ENCODE results near the gene ERN1. TPM values are rescaled to one million over a fixed set of nuclear protein-coding genes. Genes with fewer than 3 reads are reported as not detected.

The ERN1 gene
- total and polyA plus RNA-seq, 2 of the 8 experiments (the other 6 are each of a cell fraction or from before 2014, with no cell fraction given), result 1.8 to 3.9 TPM

GRCh38 chr17:64077379-64077778 lies 52.6 kb downstream of the ERN1 start:
- Histone ChIP-seq H3K4ac (replicated peaks; ENCODE audit: insufficient read length, low read depth, low read length) (no peak overlapping the region), H3K14ac (ENCODE audit: insufficient read length) (no peak overlapping the region), H3K27ac (ENCODE audit: low read depth, low read length) (no peak overlapping the region), H3K4me3 (ENCODE audit: extremely low read depth in 1 of 4, insufficient read depth in 2 of 4, low read depth in 3 of 4, low read length in 4 of 4) (no peak overlapping the region), H3K23ac (ENCODE audit: insufficient read length) (no peak overlapping the region), H3K27me3 (replicated peaks in 1 of 4; ENCODE audit: control insufficient read depth in 3 of 4, extremely low read depth in 1 of 4, insufficient read depth in 3 of 4, low read length in 3 of 4) (no peaks in the 10 kb centered on the region), H2BK20ac (ENCODE audit: low read length) (no peak overlapping the region), H2AK5ac (ENCODE audit: low read depth, low read length) (no peak overlapping the region), H2BK12ac (ENCODE audit: low read depth, low read length) (no peak overlapping the region), H2BK120ac (replicated peaks; ENCODE audit: low read depth, low read length) (no peak overlapping the region), H3K9ac (replicated peaks in 1 of 4; ENCODE audit: extremely low read depth in 1 of 4, low read depth in 3 of 4, low read length in 3 of 4) (no peak overlapping the region), H3K79me2 (ENCODE audit: control insufficient read depth in 1 of 2, insufficient read depth in 2 of 2, low read length in 2 of 2) (no peaks in the 10 kb centered on the region), H2BK5ac (ENCODE audit: low read depth, low read length) (no peak overlapping the region), H3K23me2 (ENCODE audit: low read depth, low read length) (no peaks in the 10 kb centered on the region), H3K9me3 (ENCODE audit: insufficient read depth in 2 of 2, low read depth in 1 of 2, low read length in 1 of 2) (no peaks in the 10 kb centered on the region), H3K36me3 (ENCODE audit: control insufficient read depth in 2 of 4, insufficient read depth in 4 of 4, low read length in 3 of 4) (no peaks in the 10 kb centered on the region), H3K4me2 (ENCODE audit: insufficient read depth in 1 of 2, low read depth in 2 of 2, low read length in 2 of 2) (no peak overlapping the region), H3K56ac (replicated peaks; ENCODE audit: insufficient read length, low read depth, low read length) (no peak overlapping the region), H2AFZ (ENCODE audit: low read length) (no peak overlapping the region), H3K4me1 (replicated peaks in 1 of 4; ENCODE audit: control insufficient read depth in 3 of 4, insufficient read depth in 4 of 4, low read length in 3 of 4) (no peaks in the 10 kb centered on the region), H4K20me1 (replicated peaks in 1 of 2; ENCODE audit: control insufficient read depth in 1 of 2, insufficient read depth in 2 of 2, low read length in 2 of 2) (no peaks in the 10 kb centered on the region), H4K5ac (ENCODE audit: insufficient read length, low read depth, low read length) (no peak overlapping the region), H2BK15ac (ENCODE audit: low read length) (no peak overlapping the region), H3K18ac (ENCODE audit: extremely low read depth, low read length) (no peak overlapping the region), H4K91ac (replicated peaks; ENCODE audit: insufficient read length, low read length) (no peak overlapping the region), H3K79me1 (ENCODE audit: low read depth, low read length) (no peaks in the 10 kb centered on the region), H4K8ac (ENCODE audit: extremely low read depth, insufficient read depth, low read length) (no peak overlapping the region)
- ChIA-PET POLR2A (ENCODE audit: partially characterized antibody) (interaction anchor here (0.6 kb wide), 1 partner anchor 56 kb away, joined by 3 read pairs; no protein-coding TSS in a partner anchor), CTCF (ENCODE audit: partially characterized antibody) (interaction anchor here (1.5 to 4.9 kb wide), 5 partner anchors 10 to 127 kb away, joined by 3 to 35 read pairs (median 5); no protein-coding TSS in a partner anchor)
- DNase-seq (ENCODE audit: low read depth in 1 of 2, low spot score in 2 of 2) (no peak), FAIRE-seq (no peak)
- 92% methylated on average over 10 of the region's 11 CpGs; no CpG with 5 or more reads in 1 of the 2 experiments for WGBS, 2 experiments (ENCODE audit: extremely low coverage in 1 of 2, insufficient coverage in 1 of 2, insufficient read length in 1 of 2, insufficient replicate concordance in 2 of 2, low coverage in 1 of 2, low lambda C conversion rate in 2 of 2, missing lambda C conversion rate in 1 of 2)
- TF ChIP-seq ZNF274 (IDR thresholded peaks at IDR 0.05; ENCODE audit: borderline replicate concordance, extremely low read depth, low read length), result no peak
- TF ChIP-seq SIN3A (conservative IDR thresholded peaks at IDR 0.05 in 1 of 2, IDR thresholded peaks at IDR 0.05 in 1 of 2; ENCODE audit: low read depth in 1 of 2, low read length in 2 of 2), result no peak
- no peak for TF ChIP-seq RBBP5 (IDR thresholded peaks at IDR 0.05; ENCODE audit: borderline replicate concordance, low read depth, low read length)
- no peak for TF ChIP-seq ATF2 (IDR thresholded peaks at IDR 0.05; ENCODE audit: low read length)
